RWPE2 (cell line): ENCODE results near the gene CREB3L1.

Experiments used
- ATAC-seq: fragments of 200-7000 bp; cut with Tn5 transposase; 3 replicates; pipeline ENCODE4 v1.9.1; 2021; ENCODE audit warnings: low read depth
- DNase-seq: peaks from one replicate; pipeline ENCODE4 v3.0.0-alpha.2; 2020; ENCODE audit warnings: low spot score
- H3K27ac ChIP-seq: fragments of 450-650 bp; 2 replicates; pipeline ENCODE4 v1.5.1; 2017; ENCODE audit warnings: mild to moderate bottlenecking; ENCODE audit not compliant: poor library complexity, severe bottlenecking
- H3K27me3 ChIP-seq: fragments of 250-450 bp; sonication (Bioruptor Pico); 2 replicates; pipeline ENCODE4 v1.5.1; 2021; ENCODE audit warnings: mild to moderate bottlenecking, moderate library complexity; ENCODE audit not compliant: insufficient read depth, poor library complexity, severe bottlenecking
- H3K36me3 ChIP-seq: fragments of 250-450 bp; sonication (Bioruptor Pico); 2 replicates; pipeline ENCODE4 v1.5.1; 2020; ENCODE audit warnings: low read depth, mild to moderate bottlenecking, moderate library complexity
- H3K4me1 ChIP-seq: fragments of 250-450 bp; sonication (Bioruptor Pico); 2 replicates; pipeline ENCODE4 v1.5.1; 2021; ENCODE audit warnings: mild to moderate bottlenecking, moderate library complexity; ENCODE audit not compliant: insufficient read depth, poor library complexity, severe bottlenecking
- H3K4me3 ChIP-seq: fragments of 250-450 bp; sonication (Bioruptor Pico); 2 replicates; pipeline ENCODE4 v1.5.1; 2021; ENCODE audit warnings: mild to moderate bottlenecking, moderate library complexity; ENCODE audit not compliant: severe bottlenecking
- H3K9me3 ChIP-seq: fragments of 250-450 bp; sonication (Bioruptor Pico); 2 replicates; pipeline ENCODE4 v1.5.1; 2021; ENCODE audit warnings: mild to moderate bottlenecking, moderate library complexity; ENCODE audit not compliant: severe bottlenecking
- TF ChIP-seq, protein P1 (sequence below): fragments of 450-650 bp; IDR thresholded peaks from one replicate; pipeline ENCODE4 v1.5.1; 2017; ENCODE audit warnings: mild to moderate bottlenecking, moderate library complexity; ENCODE audit not compliant: poor library complexity, severe bottlenecking

The CREB3L1 gene

DNA sequence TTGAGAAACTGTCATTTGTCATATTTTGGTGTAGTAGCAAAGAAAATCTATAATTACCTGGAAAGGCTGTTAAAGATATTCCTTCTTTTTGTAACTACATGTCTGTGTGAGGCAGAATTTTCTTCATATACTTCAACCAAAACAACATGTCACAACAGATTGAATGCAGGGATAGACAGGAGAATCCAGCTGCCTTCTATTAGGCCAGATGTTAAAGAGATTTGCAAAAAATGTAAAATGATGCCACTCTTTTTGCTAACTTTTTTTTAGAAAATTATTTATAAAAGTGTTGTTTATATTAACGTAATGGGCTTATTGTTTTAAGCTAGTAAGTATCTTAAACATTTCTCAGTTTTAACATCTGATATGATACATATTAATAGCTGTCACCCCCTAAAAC lies 82.5 kb downstream of the CREB3L1 start:
- no peak for DNase-seq
- H3K36me3 ChIP-seq, result peaks cover 6% of the 10 kb centered on the region
- no peaks in the 10 kb centered on the region for H3K9me3 ChIP-seq
- H3K27ac ChIP-seq, result no peak overlapping the region
- no peaks in the 10 kb centered on the region for H3K27me3 ChIP-seq
- TF ChIP-seq, protein P1, sequence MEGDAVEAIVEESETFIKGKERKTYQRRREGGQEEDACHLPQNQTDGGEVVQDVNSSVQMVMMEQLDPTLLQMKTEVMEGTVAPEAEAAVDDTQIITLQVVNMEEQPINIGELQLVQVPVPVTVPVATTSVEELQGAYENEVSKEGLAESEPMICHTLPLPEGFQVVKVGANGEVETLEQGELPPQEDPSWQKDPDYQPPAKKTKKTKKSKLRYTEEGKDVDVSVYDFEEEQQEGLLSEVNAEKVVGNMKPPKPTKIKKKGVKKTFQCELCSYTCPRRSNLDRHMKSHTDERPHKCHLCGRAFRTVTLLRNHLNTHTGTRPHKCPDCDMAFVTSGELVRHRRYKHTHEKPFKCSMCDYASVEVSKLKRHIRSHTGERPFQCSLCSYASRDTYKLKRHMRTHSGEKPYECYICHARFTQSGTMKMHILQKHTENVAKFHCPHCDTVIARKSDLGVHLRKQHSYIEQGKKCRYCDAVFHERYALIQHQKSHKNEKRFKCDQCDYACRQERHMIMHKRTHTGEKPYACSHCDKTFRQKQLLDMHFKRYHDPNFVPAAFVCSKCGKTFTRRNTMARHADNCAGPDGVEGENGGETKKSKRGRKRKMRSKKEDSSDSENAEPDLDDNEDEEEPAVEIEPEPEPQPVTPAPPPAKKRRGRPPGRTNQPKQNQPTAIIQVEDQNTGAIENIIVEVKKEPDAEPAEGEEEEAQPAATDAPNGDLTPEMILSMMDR, result no peak
- H3K4me1 ChIP-seq, result peaks cover 33% of the 10 kb centered on the region
- H3K4me3 ChIP-seq, result no peak overlapping the region
- no peak for ATAC-seq

DNA sequence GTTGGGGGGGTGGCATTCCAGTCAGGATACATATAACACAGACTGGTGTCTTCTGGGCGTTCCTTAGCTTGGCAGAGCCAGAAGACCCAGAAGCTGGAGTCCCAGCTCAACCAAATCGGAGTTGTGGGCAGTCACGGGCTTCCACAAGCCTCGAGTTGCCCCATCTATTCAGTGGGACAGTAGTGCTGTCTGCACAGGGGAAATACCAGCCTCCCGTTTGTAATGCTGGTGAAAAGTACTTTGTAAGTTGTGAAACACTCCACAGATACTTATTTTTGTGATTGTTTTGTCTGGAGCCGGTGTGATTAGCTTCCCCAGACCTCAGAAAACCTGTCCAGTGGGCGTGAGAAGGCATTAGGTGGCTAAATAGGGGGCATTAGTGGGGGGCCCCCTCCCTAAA lies 83.4 kb downstream of the CREB3L1 start:
- H3K36me3 ChIP-seq, result peaks cover 5% of the 10 kb centered on the region
- H3K27ac ChIP-seq, result no peak overlapping the region
- DNase-seq (no peak), ATAC-seq (no peak)
- TF ChIP-seq, protein P1, result no peak
- no peaks in the 10 kb centered on the region for H3K9me3 ChIP-seq
- H3K4me3 ChIP-seq, result no peak overlapping the region
- H3K4me1 ChIP-seq, result peaks cover 33% of the 10 kb centered on the region
- no peaks in the 10 kb centered on the region for H3K27me3 ChIP-seq

DNA sequence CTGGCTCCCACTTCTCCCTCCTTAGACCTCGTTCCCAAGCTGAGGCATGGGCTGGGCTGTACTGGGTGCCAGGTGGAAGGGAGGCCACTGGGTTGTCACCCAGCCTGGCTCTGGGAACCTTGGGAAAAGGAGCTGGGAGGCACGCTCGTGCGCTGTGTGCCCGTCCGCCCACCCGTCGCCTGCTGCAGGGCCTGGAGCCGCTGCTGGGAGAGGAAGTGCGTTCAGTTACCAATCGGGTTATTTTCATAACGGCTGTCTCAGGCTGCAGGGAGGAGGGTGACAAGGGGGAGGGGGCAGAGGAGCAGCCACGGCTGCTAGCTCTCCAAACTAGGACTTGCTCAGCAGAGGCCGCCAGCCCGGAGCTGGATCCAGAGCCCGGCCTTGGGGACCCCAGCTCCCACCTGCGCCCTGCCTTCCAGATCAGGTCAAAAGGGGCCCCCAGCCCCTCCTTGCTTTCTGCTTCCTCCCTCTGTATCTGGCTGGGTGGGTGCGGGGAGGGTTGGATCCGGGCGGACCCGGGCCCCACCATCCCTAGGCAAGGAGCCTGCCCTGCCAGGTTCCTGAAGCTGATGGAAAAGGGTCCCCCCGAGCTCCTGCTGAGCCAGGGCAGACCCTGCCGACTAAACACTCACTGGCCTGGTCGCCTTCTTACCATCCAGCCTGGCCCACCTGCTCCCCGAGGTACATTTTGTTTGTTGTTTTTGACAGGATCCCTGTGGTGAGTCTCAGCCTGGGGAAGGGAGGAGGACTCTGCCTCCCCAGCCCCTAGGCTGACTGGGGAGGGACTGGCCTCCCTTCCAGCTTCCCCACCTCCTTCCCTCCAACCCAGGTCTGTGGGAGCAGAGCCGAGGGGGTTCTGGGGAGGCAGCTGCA lies 84.1 kb downstream of the CREB3L1 start:
- DNase-seq (no peak), ATAC-seq (no peak)
- Histone ChIP-seq H3K27ac (peak overlapping the region; percentile 59), H3K4me1 (peaks cover 29% of the 10 kb centered on the region), H3K27me3 (no peaks in the 10 kb centered on the region), H3K36me3 (no peaks in the 10 kb centered on the region), H3K9me3 (no peaks in the 10 kb centered on the region), H3K4me3 (no peak overlapping the region)
- TF ChIP-seq, protein P1, result no peak

DNA sequence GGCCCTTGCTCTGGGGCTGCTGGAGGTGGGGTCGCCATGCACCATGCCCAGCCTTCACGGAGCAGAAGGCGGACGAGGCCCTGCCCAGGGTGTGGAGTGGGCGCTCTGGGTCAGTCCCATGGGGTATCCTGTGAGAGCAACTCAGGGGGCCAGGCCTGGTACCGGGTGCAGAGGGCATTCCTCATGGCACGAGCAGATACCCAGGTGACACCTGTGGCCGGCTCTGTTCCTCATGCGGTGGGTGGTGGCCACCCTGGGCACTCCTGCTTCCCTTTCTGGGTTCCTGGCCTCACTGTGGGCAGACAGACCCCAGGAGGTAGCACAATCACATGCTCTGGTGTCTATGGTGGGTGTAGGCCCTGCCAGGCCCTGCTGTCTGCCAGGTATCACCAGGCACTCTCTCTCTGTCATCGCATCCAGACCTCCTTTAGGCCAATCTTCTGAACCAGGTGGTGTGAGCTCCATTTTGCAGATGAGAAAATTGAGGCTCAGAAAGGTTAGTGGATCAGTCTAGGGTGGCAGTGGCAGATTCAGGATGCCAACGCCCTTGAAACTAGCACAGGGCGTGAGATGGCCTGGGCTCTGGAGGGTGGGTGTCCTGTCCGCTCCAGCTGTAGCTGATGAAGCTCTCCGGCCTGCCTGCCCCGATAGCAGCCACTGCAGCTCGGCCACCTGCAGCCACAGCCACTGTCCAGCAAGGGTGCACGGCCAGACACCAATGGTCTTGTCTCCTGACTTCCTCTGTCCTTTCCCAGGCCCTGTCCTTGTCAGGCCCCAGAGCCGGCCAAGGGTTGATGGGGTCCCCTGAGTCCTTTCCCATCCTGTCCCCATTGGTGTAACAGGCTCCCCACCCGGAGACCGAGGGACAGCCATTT lies 84.9 kb downstream of the CREB3L1 start:
- Histone ChIP-seq H3K4me1 (peaks cover 20% of the 10 kb centered on the region), H3K9me3 (no peaks in the 10 kb centered on the region), H3K4me3 (no peak overlapping the region), H3K27me3 (no peaks in the 10 kb centered on the region), H3K27ac (peak overlapping the region; percentile 59), H3K36me3 (no peaks in the 10 kb centered on the region)
- TF ChIP-seq, protein P1, result no peak
- ATAC-seq, result no peak
- no peak for DNase-seq
